Measurements from ENCODE around the gene ITGA8. TPM values are rescaled to one million over a fixed set of nuclear protein-coding genes. Genes with fewer than 3 reads are reported as not detected.

Gene ITGA8
- total and polyA plus RNA-seq, 2 of the 4 experiments (the other 2 are of a cell fraction), result under 0.01 to 0.02 TPM

- Histone ChIP-seq H3K4ac (ENCODE audit: low read depth, low read length) (peak overlapping the region; percentile 87), H3K14ac (replicated peaks; ENCODE audit: low read depth, low read length) (no peak overlapping the region), H2BK120ac (ENCODE audit: low read depth, low read length) (peak overlapping the region; percentile 80; the same call in 1 of the 2 replicates), H2BK15ac (ENCODE audit: low read depth, low read length) (0 out of 3 replicates have a peak overlapping the region, but pooled peaks have one; percentile 19), H2BK5ac (ENCODE audit: low read depth, low read length, poor library complexity, severe bottlenecking) (no peak overlapping the region), H3K9me3 (ENCODE audit: control insufficient read depth, insufficient read depth, low read length) (no peaks in the 10 kb centered on the region), H3K36me3 (ENCODE audit: control insufficient read depth, insufficient read depth, low read length) (no peaks in the 10 kb centered on the region), H3K23ac (ENCODE audit: low read depth, low read length) (peak overlapping the region; percentile 52; the same call in 1 of the 2 replicates), H2AK9ac (replicated peaks; ENCODE audit: low read depth, low read length, poor library complexity) (no peak overlapping the region), H4K20me1 (ENCODE audit: insufficient read depth, low read length) (no peaks in the 10 kb centered on the region), H3K4me1 (ENCODE audit: control insufficient read depth, insufficient read depth, low read length) (peaks cover 5% of the 10 kb centered on the region), H3K27ac (ENCODE audit: insufficient read depth, low read length) (peak overlapping the region; percentile 81; the same call in 1 of the 2 replicates), H3K9me1 (ENCODE audit: insufficient read depth, low read length) (0 out of 2 replicates have a peak, but pooled peaks cover 3% of the 10 kb centered on the region), H2AK5ac (ENCODE audit: low read depth, low read length) (peak overlapping the region; percentile 88), H2AFZ (replicated peaks; ENCODE audit: low read length, poor library complexity) (no peak overlapping the region), H4K5ac (ENCODE audit: low read depth, low read length) (peak overlapping the region; percentile 55; the same call in 1 of the 2 replicates), H4K8ac (ENCODE audit: low read depth in 2 of 2, low read length in 2 of 2) (peak overlapping the region in 1 of 2 experiments; percentile 7; a peak in 1 of 4 replicates), H3K4me2 (ENCODE audit: low read depth, low read length) (no peak overlapping the region), H4K91ac (ENCODE audit: insufficient read depth, low read depth, low read length) (no peak overlapping the region; the same call in 1 of the 2 replicates), H2BK20ac (ENCODE audit: low read depth, low read length) (peak overlapping the region; percentile 77), H3K79me1 (ENCODE audit: low read depth in 1 of 2, low read length in 2 of 2) (no peaks in the 10 kb centered on the region), H3K18ac (ENCODE audit: low read depth, low read length) (peak overlapping the region; percentile 93), H3K4me3 (ENCODE audit: insufficient read depth, low read depth, low read length) (no peak overlapping the region), H3K56ac (ENCODE audit: extremely low read depth, insufficient read depth, low read length) (no peak overlapping the region), H3K9ac (ENCODE audit: low read depth, low read length) (no peak overlapping the region), H3K27me3 (ENCODE audit: control insufficient read depth, insufficient read depth, low read length) (no peaks in the 10 kb centered on the region)
- dilution Hi-C loops (cut with HindIII; ENCODE audit: low sequenced_read_pairs, unreplicated experiment) (no loop called here), in situ Hi-C loops (cut with MboI; ENCODE audit: low sequenced_read_pairs) (no loop called here), intact Hi-C loops (cut with micrococcal nuclease) (no loop called here)
- DNase-seq (peak; percentile 25), ATAC-seq (ENCODE audit: low read depth) (peak; percentile 35; the same call in 1 of the 2 replicates)
- TF ChIP-seq MAFK (IDR thresholded peaks at IDR 0.05; ENCODE audit: low read depth, low read length) (no peak), USF2 (IDR thresholded peaks at IDR 0.05; ENCODE audit: low read depth, low read length) (no peak), RCOR1 (IDR thresholded peaks at IDR 0.05; ENCODE audit: insufficient replicate concordance, low read length) (no peak), FOS (IDR thresholded peaks at IDR 0.05; ENCODE audit: low read depth, low read length) (no peak), CTCF (conservative IDR thresholded peaks at IDR 0.05; ENCODE audit: low read depth, low read length) (no peak)
- ChIA-PET CTCF (interaction anchor here (0.6 to 0.8 kb wide), 2 partner anchors 11 to 15 kb away, joined by 3 to 4 read pairs; no protein-coding TSS in a partner anchor), POLR2A (ENCODE audit: unreplicated experiment) (no interaction called here)
- BruUV-seq (replicated peaks), result no TSS peak
- WGBS, 2 experiments (ENCODE audit: extremely low coverage in 2 of 2, insufficient read length in 1 of 2), result no CpG with 5 or more reads among the region's 3 CpGs
Measured at GRCh38 chr10:15570738-15571339, 148.9 kb downstream of the ITGA8 start.
